Measurements from ENCODE around the gene DCDC2B. TPM values are rescaled to one million over a fixed set of nuclear protein-coding genes. Genes with fewer than 3 reads are reported as not detected.

Gene DCDC2B
- total and polyA plus RNA-seq, 10 of the 15 experiments (the other 5 are each of a cell fraction or from before 2014, with no cell fraction given): 0.12 to 0.21 (median 0.15) TPM; not detected in 7

DNA sequence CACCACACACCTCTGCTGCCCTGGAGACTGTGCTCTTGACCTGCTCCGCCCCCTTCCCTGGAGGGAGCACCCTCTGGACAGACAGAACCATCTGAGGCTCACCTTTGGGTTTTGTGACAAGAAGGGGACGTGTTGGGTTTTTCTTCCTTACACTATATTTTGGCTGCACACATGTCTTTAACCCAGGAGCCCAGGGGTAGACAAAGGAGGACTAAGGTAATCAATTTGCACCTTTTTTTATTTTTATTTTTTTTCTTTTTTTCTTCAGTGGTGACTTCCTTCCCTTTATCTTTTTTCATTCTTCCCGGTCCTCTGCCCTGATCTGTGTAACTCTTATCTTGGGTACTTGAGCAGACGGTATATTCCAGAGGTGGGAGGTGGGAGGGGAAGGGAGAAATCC, 37.9 kb upstream of the DCDC2B start:
- ChIA-PET RAD21 (ENCODE audit: unreplicated experiment) (no interaction called here), POLR2A (no interaction called here), CTCF (no interaction called here), SMC1A (ENCODE audit: uncharacterized antibody, unreplicated experiment) (no interaction called here)
- Histone ChIP-seq H4K20me1 (ENCODE audit: control insufficient read depth, insufficient read depth) (no peaks in the 10 kb centered on the region), H3K4me1 (ENCODE audit: control insufficient read depth, insufficient read depth, low read length) (no peaks in the 10 kb centered on the region), H3K36me3 (ENCODE audit: control insufficient read depth in 2 of 2, insufficient read depth in 2 of 2, low read length in 1 of 2) (peaks cover 11 to 39% of the 10 kb centered on the region in 2 experiments), H2AFZ (ENCODE audit: control insufficient read depth, low read depth, low read length) (no peak overlapping the region), H3K27ac (ENCODE audit: control insufficient read depth, insufficient read depth) (no peak overlapping the region), H3K27me3 (replicated peaks in 1 of 2; ENCODE audit: control insufficient read depth in 2 of 2, insufficient read depth in 2 of 2, low read length in 1 of 2) (no peaks in the 10 kb centered on the region), H3K9me3 (replicated peaks; ENCODE audit: control insufficient read depth, insufficient read depth, low read length) (no peaks in the 10 kb centered on the region), H3K4me2 (ENCODE audit: control insufficient read depth, insufficient read depth) (no peak overlapping the region), H3K9ac (ENCODE audit: control insufficient read depth, insufficient read depth, low read length) (no peak overlapping the region), H3K79me2 (ENCODE audit: control insufficient read depth, insufficient read depth, low read length) (no peaks in the 10 kb centered on the region), H3K4me3 (no peak overlapping the region)
- BruUV-seq (replicated peaks): no TSS peak
- WGBS (ENCODE audit: insufficient coverage, insufficient replicate concordance, low lambda C conversion rate, missing lambda C conversion rate): 93% methylated on average over 4 of the region's 4 CpGs
- intact Hi-C loops (cut with micrococcal nuclease; ENCODE audit: unreplicated experiment): no loop called here
- in situ Hi-C loops (cut with MboI): no loop called here
- DNase-seq (ENCODE audit: low read depth, low spot score) (no peak), ATAC-seq (no peak), FAIRE-seq (no peak)
- TF ChIP-seq CBFB (IDR thresholded peaks at IDR 0.05; ENCODE audit: low read depth) (no peak), PAX8 (IDR thresholded peaks at IDR 0.05) (no peak), RAD51 (IDR thresholded peaks at IDR 0.05) (no peak), KLF5 (IDR thresholded peaks at IDR 0.05; ENCODE audit: partially characterized antibody) (no peak), TBL1XR1 (IDR thresholded peaks at IDR 0.05; ENCODE audit: low read depth, low read length) (no peak), SPI1 (IDR thresholded peaks at IDR 0.05; ENCODE audit: borderline replicate concordance, insufficient read depth, low read depth, low read length) (no peak), NFIC (IDR thresholded peaks at IDR 0.05; ENCODE audit: low read depth, low read length) (no peak), FOXM1 (IDR thresholded peaks at IDR 0.05; ENCODE audit: low read depth, low read length) (no peak), CREB1 (IDR thresholded peaks at IDR 0.05; ENCODE audit: low read depth) (no peak), RFX5 (IDR thresholded peaks at IDR 0.05; ENCODE audit: low read depth, low read length) (no peak), CBX3 (IDR thresholded peaks at IDR 0.05; ENCODE audit: borderline replicate concordance, low read depth) (no peak)
- TF ChIP-seq, protein P1, sequence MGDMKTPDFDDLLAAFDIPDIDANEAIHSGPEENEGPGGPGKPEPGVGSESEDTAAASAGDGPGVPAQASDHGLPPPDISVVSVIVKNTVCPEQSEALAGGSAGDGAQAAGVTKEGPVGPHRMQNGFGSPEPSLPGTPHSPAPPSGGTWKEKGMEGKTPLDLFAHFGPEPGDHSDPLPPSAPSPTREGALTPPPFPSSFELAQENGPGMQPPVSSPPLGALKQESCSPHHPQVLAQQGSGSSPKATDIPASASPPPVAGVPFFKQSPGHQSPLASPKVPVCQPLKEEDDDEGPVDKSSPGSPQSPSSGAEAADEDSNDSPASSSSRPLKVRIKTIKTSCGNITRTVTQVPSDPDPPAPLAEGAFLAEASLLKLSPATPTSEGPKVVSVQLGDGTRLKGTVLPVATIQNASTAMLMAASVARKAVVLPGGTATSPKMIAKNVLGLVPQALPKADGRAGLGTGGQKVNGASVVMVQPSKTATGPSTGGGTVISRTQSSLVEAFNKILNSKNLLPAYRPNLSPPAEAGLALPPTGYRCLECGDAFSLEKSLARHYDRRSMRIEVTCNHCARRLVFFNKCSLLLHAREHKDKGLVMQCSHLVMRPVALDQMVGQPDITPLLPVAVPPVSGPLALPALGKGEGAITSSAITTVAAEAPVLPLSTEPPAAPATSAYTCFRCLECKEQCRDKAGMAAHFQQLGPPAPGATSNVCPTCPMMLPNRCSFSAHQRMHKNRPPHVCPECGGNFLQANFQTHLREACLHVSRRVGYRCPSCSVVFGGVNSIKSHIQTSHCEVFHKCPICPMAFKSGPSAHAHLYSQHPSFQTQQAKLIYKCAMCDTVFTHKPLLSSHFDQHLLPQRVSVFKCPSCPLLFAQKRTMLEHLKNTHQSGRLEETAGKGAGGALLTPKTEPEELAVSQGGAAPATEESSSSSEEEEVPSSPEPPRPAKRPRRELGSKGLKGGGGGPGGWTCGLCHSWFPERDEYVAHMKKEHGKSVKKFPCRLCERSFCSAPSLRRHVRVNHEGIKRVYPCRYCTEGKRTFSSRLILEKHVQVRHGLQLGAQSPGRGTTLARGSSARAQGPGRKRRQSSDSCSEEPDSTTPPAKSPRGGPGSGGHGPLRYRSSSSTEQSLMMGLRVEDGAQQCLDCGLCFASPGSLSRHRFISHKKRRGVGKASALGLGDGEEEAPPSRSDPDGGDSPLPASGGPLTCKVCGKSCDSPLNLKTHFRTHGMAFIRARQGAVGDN (IDR thresholded peaks at IDR 0.05): no peak
- TF ChIP-seq, protein P2, sequence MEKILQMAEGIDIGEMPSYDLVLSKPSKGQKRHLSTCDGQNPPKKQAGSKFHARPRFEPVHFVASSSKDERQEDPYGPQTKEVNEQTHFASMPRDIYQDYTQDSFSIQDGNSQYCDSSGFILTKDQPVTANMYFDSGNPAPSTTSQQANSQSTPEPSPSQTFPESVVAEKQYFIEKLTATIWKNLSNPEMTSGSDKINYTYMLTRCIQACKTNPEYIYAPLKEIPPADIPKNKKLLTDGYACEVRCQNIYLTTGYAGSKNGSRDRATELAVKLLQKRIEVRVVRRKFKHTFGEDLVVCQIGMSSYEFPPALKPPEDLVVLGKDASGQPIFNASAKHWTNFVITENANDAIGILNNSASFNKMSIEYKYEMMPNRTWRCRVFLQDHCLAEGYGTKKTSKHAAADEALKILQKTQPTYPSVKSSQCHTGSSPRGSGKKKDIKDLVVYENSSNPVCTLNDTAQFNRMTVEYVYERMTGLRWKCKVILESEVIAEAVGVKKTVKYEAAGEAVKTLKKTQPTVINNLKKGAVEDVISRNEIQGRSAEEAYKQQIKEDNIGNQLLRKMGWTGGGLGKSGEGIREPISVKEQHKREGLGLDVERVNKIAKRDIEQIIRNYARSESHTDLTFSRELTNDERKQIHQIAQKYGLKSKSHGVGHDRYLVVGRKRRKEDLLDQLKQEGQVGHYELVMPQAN (conservative IDR thresholded peaks at IDR 0.05): no peak
- TF ChIP-seq, protein P3, sequence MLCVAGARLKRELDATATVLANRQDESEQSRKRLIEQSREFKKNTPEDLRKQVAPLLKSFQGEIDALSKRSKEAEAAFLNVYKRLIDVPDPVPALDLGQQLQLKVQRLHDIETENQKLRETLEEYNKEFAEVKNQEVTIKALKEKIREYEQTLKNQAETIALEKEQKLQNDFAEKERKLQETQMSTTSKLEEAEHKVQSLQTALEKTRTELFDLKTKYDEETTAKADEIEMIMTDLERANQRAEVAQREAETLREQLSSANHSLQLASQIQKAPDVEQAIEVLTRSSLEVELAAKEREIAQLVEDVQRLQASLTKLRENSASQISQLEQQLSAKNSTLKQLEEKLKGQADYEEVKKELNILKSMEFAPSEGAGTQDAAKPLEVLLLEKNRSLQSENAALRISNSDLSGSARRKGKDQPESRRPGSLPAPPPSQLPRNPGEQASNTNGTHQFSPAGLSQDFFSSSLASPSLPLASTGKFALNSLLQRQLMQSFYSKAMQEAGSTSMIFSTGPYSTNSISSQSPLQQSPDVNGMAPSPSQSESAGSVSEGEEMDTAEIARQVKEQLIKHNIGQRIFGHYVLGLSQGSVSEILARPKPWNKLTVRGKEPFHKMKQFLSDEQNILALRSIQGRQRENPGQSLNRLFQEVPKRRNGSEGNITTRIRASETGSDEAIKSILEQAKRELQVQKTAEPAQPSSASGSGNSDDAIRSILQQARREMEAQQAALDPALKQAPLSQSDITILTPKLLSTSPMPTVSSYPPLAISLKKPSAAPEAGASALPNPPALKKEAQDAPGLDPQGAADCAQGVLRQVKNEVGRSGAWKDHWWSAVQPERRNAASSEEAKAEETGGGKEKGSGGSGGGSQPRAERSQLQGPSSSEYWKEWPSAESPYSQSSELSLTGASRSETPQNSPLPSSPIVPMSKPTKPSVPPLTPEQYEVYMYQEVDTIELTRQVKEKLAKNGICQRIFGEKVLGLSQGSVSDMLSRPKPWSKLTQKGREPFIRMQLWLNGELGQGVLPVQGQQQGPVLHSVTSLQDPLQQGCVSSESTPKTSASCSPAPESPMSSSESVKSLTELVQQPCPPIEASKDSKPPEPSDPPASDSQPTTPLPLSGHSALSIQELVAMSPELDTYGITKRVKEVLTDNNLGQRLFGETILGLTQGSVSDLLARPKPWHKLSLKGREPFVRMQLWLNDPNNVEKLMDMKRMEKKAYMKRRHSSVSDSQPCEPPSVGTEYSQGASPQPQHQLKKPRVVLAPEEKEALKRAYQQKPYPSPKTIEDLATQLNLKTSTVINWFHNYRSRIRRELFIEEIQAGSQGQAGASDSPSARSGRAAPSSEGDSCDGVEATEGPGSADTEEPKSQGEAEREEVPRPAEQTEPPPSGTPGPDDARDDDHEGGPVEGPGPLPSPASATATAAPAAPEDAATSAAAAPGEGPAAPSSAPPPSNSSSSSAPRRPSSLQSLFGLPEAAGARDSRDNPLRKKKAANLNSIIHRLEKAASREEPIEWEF (IDR thresholded peaks at IDR 0.05; ENCODE audit: insufficient replicate concordance, low read depth, low read length): no peak

Measured in GM12878 (cell line).